ENCODE measurements around the gene FOXN3. TPM values are rescaled to one million over a fixed set of nuclear protein-coding genes. Genes with fewer than 3 reads are reported as not detected.

Gene FOXN3
- total and polyA plus RNA-seq, 10 of the 15 experiments (the other 5 are each of a cell fraction or from before 2014, with no cell fraction given), result 4.5 to 68.9 (median 29.7) TPM

- WGBS (ENCODE audit: insufficient coverage, insufficient replicate concordance, low lambda C conversion rate, missing lambda C conversion rate), result 100% methylated on average over 2 of the region's 2 CpGs
- no peaks in the 10 kb centered on the region for H3K4me1 ChIP-seq (ENCODE audit: control insufficient read depth, insufficient read depth, low read length)
- H3K27me3 ChIP-seq (replicated peaks in 1 of 2; ENCODE audit: control insufficient read depth in 2 of 2, insufficient read depth in 2 of 2, low read length in 1 of 2), result no peaks in the 10 kb centered on the region
- RAD21 ChIA-PET (ENCODE audit: unreplicated experiment), result no interaction called here
- H3K79me2 ChIP-seq (ENCODE audit: control insufficient read depth, insufficient read depth, low read length), result no peaks in the 10 kb centered on the region
- H3K27ac ChIP-seq (ENCODE audit: control insufficient read depth, insufficient read depth), result no peak overlapping the region
- CTCF ChIA-PET, result no interaction called here
- no TSS peak for BruUV-seq (replicated peaks)
- no peak overlapping the region for H3K4me3 ChIP-seq
- H3K4me2 ChIP-seq (ENCODE audit: control insufficient read depth, insufficient read depth), result no peak overlapping the region
- intact Hi-C loops (cut with micrococcal nuclease; ENCODE audit: unreplicated experiment) (no loop called here), in situ Hi-C loops (cut with MboI) (no loop called here)
- 0 out of 3 replicates have a peak, but pooled peaks have one; percentile 18 for ATAC-seq
- H3K9ac ChIP-seq (ENCODE audit: control insufficient read depth, insufficient read depth, low read length), result no peak overlapping the region
- no peaks in the 10 kb centered on the region; the same call in 1 of the 2 replicates for H4K20me1 ChIP-seq (ENCODE audit: control insufficient read depth, insufficient read depth)
- H3K36me3 ChIP-seq (ENCODE audit: control insufficient read depth in 2 of 2, insufficient read depth in 2 of 2, low read length in 1 of 2), result no peaks in the 10 kb centered on the region
- POLR2A ChIA-PET, result no interaction called here
- no peaks in the 10 kb centered on the region for H3K9me3 ChIP-seq (replicated peaks; ENCODE audit: control insufficient read depth, insufficient read depth, low read length)
- no peak overlapping the region for H2AFZ ChIP-seq (ENCODE audit: control insufficient read depth, low read depth, low read length)
- SMC1A ChIA-PET (ENCODE audit: uncharacterized antibody, unreplicated experiment), result interaction anchor here (1.3 kb wide), 1 partner anchor 10 kb away, joined by 3 read pairs; no protein-coding TSS in a partner anchor
- no peak for DNase-seq (ENCODE audit: low read depth, low spot score)
- FAIRE-seq, result no peak
- no peak for TF ChIP-seq KDM1A (IDR thresholded peaks at IDR 0.05; ENCODE audit: borderline replicate concordance)
- TF ChIP-seq E2F4 (IDR thresholded peaks at IDR 0.05; ENCODE audit: low read depth, low read length), result no peak
- TF ChIP-seq HDAC6 (IDR thresholded peaks at IDR 0.05; ENCODE audit: unreplicated experiment), result no peak
- TF ChIP-seq NR2C1 (IDR thresholded peaks at IDR 0.05), result no peak
- TF ChIP-seq MAX (IDR thresholded peaks at IDR 0.05; ENCODE audit: low read depth, low read length), result no peak
- TF ChIP-seq, protein P1, sequence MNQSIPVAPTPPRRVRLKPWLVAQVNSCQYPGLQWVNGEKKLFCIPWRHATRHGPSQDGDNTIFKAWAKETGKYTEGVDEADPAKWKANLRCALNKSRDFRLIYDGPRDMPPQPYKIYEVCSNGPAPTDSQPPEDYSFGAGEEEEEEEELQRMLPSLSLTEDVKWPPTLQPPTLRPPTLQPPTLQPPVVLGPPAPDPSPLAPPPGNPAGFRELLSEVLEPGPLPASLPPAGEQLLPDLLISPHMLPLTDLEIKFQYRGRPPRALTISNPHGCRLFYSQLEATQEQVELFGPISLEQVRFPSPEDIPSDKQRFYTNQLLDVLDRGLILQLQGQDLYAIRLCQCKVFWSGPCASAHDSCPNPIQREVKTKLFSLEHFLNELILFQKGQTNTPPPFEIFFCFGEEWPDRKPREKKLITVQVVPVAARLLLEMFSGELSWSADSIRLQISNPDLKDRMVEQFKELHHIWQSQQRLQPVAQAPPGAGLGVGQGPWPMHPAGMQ (IDR thresholded peaks at IDR 0.05; ENCODE audit: borderline replicate concordance), result no peak
- no peak for TF ChIP-seq EZH2 (IDR thresholded peaks at IDR 0.05; ENCODE audit: borderline replicate concordance, control insufficient read depth, low read depth, low read length)
- no peak for TF ChIP-seq CREM (IDR thresholded peaks at IDR 0.05; ENCODE audit: low read depth)
- TF ChIP-seq CBFB (IDR thresholded peaks at IDR 0.05; ENCODE audit: low read depth), result no peak
- TF ChIP-seq NFYA (IDR thresholded peaks at IDR 0.05; ENCODE audit: borderline replicate concordance, low read depth, low read length), result no peak
- TF ChIP-seq TCF7 (IDR thresholded peaks at IDR 0.05; ENCODE audit: borderline replicate concordance), result no peak
- TF ChIP-seq MXI1 (IDR thresholded peaks at IDR 0.05; ENCODE audit: low read depth, low read length), result no peak
- TF ChIP-seq CREB1 (IDR thresholded peaks at IDR 0.05; ENCODE audit: low read depth), result no peak
- TF ChIP-seq BCLAF1 (IDR thresholded peaks at IDR 0.05), result no peak
- TF ChIP-seq, protein P2, sequence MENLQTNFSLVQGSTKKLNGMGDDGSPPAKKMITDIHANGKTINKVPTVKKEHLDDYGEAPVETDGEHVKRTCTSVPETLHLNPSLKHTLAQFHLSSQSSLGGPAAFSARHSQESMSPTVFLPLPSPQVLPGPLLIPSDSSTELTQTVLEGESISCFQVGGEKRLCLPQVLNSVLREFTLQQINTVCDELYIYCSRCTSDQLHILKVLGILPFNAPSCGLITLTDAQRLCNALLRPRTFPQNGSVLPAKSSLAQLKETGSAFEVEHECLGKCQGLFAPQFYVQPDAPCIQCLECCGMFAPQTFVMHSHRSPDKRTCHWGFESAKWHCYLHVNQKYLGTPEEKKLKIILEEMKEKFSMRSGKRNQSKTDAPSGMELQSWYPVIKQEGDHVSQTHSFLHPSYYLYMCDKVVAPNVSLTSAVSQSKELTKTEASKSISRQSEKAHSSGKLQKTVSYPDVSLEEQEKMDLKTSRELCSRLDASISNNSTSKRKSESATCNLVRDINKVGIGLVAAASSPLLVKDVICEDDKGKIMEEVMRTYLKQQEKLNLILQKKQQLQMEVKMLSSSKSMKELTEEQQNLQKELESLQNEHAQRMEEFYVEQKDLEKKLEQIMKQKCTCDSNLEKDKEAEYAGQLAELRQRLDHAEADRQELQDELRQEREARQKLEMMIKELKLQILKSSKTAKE (IDR thresholded peaks at IDR 0.05; ENCODE audit: low read depth, poor library complexity, severe bottlenecking), result no peak
Observed at GRCh38 chr14:89233184-89233583, 183.8 kb downstream of the FOXN3 start.
